HS-27A (cell line): Measurements from ENCODE around the gene COL4A1.
"Not testable (repeated sequence)": the region's sequence is repeated elsewhere in the genome, so short reads cannot be mapped to it uniquely, and the experiment has no call there.

Experiments
- DNase-seq: peaks from one replicate; pipeline ENCODE4 v3.0.0-alpha.2; 2012; ENCODE audit warnings: low read depth, missing footprints

Gene COL4A1

DNA sequence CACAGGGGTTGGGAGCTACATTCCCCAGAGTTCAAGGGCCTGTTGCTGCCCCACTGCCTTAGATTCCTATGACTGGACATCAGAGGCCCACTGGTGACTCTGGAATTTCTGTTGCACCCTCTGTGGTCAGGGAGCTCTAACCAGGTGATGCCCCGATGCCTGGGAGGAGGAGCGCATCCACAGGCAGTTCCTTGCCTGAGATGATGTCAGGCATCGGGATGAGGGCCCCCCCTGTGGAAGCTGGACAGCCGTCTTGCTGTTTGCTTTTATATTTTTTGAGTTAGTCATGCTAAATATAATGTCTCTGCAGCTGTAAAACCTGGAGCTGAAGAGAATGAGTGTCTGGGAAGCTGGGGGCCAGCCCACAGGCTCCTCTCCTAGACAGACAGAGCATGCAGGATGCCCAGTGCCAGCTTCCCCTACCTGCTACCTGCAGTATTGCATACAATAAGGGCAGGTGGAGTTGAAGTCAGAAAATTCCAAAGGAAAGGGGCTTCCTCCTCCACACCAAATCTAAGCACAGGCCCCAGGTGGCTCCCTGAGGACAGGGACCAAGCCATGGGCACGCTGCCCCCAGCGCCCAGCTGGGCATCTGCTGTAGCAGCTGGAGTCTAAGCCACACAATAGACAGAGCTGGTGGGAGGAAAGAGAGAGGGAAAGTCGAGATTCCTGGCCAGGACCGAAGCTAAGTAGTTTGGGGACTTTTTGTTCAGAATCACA is 16.4 kb upstream of the COL4A1 start:
- no peak for DNase-seq

DNA sequence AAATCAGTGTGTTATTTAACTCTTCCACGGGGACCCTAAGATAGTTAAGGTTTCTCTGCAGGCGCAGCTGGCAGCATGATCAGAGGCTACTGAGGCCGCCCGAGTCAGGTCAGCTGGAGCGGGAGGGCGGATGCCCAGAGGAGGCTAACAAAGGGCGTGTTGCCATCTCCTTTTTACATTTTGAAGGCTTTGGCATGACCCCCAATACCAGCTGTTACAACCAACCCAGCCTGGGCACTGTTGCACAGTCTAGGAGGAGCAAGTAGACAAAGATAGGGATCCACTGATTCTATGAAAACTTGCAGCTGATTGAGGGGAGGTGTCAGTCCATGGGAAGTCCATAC is 15.8 kb upstream of the COL4A1 start:
- no peak for DNase-seq

DNA sequence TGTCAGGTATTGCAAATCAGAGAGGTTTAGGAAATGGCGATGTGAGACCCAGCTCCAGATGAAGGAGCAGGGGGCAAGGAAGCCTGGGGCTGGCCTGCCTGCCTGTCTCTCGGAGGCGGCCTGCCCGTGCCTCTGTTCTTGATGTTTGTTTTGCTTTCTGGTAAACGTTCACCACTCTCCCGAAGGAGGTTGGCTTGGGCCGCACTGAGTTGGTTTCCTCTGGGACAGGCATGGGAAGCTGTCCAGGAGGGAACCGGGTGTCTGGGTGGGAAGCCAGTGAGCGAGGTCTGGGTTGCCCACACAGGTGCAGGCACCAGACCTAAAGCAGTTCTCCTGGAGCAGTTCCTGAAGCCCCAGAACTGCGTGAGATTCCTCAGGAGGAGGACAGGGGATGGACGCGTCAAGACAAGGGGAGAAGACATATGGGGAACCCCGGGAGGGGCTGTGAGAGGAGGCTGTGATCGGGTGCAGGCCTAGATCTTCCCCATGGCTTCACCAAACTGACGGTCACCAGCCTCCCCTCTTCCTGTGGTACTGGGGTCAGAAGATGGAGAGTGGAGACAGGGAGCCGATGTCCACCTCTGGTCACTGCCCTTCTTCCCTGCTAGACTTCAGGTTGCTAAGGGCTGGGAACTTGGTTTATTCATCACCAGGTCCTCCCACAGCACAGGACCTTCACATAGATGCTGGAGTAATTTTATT is 15.3 kb upstream of the COL4A1 start:
- no peak for DNase-seq

DNA sequence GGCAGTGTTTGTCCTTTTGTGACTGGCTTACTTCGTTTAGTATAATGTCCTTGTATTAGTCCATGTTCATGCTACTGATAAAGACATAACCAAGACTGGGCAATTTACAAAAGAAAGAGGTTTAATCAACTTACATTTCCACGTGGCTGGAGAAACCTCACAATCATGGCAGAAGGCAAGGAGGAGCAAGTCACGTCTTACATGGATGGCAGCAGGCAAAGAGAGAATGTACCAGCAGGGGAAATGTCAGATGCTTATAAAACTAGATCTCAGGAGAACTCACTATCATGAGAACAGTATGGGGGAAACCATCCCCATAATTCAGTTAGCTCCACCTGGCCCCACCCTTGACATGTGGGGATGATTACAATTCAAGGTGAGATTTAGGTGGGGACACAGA is 14.6 kb upstream of the COL4A1 start:
- DNase-seq: not testable (repeated sequence)

DNA sequence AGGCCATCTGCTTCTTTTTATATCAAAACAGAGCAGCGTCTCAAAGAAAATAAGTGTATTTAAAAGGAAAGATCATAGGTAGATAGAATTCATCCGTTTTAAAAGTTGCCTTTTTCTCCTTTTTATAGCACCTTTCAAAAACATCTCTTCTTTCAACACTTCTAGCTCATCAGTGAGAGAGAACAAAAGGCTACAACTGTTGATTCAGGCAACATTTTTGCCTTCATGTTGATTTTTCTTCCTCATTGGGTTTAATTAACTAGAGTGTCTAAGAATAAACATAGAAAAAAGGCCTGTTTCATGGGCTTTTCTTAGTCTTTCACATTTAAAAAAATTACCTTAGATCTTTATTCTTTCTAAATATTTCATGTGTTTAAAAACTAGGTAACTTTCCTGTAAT is 13.7 kb upstream of the COL4A1 start:
- DNase-seq: no peak

DNA sequence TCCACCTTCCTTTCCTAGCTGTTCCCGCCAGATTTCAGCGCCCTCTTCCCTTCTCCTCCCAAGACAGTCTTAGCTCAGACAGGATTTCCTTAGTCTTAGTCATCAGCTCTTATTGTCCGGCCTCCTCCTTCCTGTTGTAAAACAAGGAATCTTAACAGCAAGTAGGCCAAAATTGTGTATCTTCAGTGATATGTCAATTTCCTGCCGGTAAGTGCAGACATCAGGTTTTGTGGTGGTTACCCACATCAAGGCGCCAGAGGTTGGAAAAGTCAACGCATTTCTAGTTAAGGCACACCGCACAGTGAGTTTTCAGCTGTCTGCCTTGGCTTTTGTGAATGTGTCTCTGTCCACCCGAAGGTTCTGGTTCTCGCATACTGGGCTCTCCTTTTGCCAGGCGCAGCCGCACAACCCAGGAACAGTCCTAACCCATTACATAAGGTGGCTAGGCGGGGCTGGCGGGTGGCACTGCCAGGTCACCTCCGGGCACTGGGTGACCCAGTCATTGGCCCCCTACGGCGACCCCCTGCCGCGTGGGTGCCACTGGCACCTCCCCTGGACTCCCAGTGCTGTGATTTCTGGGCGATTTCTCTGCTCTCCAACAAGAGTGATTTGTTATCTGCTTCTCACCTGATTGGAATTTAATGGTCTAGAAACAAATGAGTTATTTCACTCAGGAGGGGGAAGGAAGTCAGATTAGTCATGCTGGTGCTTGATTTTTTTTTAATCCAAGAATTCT is 13.0 kb upstream of the COL4A1 start:
- DNase-seq: no peak

DNA sequence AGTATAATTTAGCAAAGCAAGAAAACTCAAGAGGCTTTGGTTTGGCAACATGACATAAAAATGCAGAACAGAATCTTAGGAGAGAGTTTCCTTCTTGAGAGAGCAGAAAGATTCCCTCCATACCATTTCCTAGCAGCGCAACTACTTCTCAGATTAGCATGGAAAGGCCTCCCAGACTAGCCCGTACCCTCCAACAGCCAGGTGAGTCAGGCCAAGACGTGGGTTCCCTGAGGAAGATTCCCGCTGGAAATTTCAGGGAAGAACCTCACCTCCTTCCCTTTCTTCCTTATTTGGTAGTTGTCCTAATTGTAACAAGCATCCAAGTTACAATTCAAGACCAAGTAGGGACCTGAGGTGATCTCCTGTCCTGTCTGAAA is 12.4 kb upstream of the COL4A1 start:
- DNase-seq: no peak

DNA sequence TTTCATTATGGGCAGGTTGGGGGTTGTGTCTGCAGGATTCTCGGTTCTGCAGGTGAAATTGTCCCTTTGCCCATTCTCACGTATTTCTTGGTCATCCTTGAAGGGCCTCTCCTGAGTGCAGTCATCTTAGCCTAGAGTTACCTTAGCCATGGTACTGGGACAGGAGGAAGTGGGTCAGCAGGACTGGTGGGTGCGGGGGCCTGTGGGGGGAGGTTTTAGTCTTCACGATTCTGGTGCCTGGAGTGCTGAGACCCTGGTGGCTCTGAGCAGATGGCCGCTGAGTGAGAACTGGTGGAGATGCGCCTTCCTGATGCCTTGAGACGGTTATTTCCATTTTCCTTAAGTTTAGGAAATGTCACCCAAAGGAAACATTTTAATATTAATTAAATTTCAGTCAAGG is 12.0 kb upstream of the COL4A1 start:
- no peak for DNase-seq

DNA sequence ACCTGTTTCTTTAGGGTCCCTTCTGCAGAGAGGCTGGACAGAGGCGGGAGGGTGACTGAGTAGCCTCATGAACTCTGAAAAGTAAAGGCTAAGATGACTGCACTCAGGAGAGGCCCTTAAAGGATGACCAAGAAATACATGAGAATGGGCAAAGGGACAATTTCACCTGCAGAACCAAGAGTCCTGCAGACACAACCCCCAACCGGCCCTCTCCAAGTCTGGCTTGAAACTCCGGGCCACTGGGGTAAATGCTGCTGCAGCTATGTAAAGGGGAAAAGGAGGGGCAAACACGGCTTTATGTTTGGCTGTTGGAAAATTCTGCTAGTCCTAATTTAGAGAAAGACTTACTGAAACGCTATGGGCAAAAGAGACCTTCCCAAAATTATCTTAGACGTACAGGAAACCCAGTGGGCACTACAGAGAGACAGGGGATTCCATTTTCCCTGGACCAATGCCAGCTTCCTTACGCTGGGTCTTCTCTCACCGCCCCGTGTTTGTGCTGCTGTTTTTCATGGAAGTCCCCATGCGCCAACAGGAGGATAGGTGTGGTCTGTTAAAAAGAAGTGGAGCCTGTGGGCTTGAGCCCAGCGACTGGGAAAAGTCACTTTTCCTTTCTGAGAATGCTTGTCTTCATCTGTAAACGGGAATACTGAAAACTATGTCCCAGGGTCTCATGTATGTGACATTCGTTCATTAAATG is 10.7 kb upstream of the COL4A1 start:
- DNase-seq: no peak

DNA sequence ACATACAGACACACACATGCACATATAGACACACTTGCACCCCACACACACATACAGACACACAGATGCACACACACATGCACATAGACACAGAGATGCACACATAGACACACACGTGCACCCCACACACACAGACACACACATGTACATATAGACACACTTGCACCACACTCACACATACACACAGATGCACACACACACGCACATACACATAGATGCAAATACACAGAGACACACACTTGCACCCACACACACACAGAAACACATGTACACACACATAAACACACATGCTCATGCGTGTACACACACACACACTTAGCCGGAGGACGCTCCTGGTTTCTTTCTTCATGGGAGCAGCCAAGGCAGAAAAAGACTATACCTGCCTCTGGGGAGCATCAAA is 10.1 kb upstream of the COL4A1 start:
- DNase-seq: no peak

DNA sequence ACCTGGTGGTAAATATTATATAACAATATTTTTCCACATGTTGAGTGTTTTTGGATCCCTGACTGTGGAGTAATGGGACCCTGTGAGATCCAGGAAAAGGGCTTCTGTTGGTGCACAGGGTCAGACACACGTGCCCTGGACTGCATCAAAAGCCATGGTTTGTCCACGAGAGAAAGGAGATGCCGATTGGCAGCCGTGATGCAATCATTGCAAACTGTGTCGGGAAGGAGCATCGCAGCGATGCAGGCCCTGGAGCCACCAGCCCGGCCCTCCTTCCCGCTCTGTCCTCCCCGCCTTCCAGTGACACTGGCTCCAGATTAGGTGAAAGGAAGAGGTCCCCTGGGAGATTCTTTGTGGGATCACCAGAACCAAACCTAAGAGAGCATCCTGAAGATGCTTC is 9.2 kb upstream of the COL4A1 start:
- no peak for DNase-seq

DNA sequence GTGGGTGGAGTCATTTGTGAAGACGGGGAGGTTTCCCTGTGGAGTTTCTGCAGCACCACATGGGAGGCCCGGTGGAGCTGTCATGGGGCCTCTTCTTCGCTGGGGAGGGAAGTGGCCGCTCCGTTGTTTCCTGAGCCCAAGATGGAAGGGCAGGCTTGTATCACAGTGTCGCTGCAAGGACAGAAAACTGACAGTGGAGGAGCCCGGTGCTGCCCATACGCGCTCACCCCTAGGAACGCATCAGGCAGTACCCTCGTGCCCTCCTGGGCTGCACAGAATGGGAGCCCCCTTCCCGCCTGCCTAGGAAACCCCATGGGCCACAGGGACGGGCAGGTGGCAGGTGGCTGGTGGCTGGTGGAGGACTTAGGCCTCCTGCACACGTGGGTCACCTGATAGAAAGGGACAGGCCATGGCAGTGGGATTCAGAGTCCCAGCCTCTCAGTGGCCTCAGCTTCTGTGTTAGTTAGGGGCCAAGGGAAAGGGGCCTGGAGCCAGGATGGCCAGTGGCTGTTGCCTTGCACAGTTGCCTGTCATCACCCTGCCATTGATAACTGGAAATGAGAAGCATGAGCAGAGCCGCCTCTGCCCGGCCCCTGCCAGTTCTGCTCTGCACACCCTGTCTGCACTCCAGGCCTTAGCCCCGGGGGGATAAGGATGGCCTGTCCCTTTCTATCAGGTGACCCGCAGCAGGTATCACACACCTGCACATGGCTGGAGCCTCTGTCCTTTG is 7.7 kb upstream of the COL4A1 start:
- DNase-seq: no peak

DNA sequence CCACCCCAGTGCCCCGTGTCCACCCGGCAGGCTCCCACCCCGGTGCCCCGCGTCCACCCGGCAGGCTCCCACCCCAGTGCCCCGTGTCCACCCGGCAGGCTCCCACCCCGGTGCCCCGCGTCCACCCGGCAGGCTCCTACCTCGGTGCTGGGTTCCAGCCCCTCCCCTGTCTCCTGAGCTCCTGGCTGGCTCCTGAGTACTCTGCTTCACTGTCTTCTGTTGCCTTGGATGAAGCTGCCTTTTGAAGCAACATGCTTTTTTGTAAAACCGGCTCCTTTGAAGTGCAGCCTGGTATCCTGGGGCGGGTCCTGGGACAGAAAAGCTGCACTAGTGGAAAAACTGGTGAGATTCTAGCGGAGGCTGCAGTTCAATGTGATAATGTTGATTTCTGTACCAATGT is 6.8 kb upstream of the COL4A1 start:
- not testable (repeated sequence) for DNase-seq

DNA sequence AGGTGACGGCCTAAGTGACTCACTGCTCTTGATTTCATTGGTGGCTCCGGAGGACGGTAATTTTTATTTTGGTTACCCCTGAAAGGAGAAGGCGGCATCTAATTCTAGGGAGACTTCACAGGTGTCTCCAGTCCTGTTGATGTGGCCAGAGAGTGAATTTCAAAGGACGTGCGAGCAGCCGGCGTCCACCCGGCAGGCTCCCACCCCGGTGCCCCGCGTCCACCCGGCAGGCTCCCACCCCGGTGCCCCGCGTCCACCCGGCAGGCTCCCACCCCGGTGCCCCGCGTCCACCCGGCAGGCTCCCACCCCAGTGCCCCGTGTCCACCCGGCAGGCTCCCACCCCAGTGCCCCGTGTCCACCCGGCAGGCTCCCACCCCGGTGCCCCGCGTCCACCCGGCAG is 6.3 kb upstream of the COL4A1 start:
- not testable (repeated sequence) for DNase-seq

DNA sequence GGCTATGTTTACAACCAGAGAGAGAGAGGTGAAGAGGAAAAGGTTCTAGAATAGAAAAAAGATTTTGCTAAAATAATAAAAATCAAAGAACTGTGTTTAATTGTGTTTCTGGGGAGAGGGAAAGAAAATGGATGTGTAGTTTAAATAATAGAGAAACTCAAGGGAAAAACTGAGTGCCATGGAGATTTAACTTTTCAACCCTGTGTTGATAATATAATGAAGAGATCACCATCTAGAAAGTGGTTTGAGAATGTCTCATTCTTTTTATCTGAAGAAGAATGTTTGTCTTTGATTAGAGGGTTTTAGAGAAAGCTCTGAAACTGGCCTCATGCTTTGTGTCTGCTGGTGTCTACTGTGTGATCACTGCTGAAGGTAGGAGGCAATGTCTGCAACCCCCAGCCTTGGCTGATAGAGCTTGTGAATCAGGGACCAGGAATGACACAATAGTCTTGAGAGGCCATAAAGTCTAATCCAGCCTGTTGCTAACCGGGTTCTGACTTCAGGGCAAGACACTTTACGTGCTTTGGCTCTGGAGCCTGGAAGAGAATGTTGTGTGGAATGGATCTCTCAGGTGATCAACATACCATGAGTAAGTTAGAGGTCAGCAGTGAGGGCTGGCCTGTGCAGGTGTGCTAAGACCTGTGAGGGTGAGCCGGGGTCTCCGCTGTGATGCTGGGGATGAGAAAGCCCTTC is 5.5 kb upstream of the COL4A1 start:
- DNase-seq: no peak

DNA sequence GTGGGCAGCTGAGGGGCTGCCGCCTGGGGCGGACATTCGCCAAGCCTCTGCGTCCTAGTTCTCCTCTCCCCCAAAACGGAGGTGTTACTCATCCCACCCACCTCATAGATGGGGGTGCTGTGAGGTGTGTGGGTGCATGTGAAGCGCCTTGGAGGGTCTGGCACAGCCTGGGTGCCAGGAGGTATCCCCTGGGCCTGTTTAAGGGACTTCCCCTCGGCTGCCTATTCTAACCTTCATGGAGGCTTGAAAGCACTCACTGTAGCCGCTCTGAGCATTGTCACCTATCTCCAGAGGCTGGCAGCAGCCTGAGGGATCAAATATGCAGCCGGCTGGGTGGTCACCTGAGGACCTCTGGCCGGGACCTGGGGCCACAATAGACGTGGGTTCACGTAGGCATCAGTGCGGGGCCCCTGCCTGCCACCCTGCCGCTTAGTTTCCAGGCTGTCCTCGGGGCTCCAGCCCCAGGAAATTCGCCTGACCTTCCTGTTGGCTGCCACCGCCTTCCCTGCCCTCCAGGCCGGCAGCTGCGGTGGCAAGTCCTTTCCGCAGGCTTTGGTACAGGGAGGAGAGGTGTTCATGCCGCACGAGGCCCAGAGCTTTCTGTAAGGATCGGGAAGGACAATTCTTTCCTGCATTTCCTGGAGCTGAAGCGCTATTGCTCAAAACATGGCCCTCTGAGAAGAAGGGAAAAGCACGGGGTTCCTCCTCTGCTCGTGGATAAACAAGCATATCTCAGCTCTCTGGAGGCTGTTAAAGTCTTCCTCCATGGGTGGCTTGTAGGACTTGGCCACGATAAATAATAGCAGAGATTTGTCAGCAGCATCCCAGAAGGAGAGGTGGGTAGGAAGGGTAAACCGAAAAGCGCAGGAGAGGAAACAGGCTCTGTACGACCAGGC is 4.7 kb upstream of the COL4A1 start:
- no peak for DNase-seq

DNA sequence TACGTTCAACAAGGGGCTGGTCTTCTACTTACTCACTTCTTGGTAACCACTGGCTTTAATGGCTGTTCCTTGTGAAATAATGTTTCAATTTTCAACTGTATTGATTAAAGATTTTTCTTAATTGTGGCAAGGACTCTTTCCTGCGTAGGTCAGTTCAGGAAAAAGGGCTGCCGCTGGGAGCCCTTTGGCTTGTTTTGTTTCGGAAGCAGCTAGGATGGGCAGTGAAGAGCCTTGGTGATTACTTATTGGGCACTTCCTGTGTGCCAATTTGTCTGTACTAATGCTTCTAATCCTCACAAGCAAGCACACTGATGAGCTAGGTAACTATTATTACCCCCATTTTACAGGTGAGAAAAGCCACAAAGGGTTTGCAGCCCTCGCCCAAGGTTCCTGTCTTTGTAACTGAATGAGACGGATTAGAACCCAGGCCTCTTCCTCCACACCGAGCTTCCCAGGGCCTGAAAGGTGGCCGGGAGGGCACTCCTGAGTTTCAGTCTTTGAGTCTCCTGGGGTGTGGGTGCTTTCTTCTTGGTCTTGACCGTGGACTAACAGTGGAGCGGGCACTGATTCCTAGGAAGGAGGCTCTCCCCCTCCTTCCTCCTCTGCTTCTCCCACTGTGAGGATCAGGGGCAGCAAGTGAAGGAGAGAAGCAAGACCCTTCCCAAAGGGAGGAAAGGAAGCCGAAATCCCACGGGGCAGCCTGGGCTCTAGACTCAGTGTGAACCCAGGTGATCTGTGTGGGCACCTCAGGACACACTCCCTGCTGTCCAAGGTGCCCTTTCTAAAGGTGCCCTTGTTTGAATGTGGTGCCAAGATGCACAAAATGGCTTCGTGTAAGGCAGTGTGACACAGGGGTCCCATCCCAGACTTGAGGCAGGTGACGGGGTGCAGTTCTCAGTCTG is 3.8 kb upstream of the COL4A1 start:
- DNase-seq: no peak

DNA sequence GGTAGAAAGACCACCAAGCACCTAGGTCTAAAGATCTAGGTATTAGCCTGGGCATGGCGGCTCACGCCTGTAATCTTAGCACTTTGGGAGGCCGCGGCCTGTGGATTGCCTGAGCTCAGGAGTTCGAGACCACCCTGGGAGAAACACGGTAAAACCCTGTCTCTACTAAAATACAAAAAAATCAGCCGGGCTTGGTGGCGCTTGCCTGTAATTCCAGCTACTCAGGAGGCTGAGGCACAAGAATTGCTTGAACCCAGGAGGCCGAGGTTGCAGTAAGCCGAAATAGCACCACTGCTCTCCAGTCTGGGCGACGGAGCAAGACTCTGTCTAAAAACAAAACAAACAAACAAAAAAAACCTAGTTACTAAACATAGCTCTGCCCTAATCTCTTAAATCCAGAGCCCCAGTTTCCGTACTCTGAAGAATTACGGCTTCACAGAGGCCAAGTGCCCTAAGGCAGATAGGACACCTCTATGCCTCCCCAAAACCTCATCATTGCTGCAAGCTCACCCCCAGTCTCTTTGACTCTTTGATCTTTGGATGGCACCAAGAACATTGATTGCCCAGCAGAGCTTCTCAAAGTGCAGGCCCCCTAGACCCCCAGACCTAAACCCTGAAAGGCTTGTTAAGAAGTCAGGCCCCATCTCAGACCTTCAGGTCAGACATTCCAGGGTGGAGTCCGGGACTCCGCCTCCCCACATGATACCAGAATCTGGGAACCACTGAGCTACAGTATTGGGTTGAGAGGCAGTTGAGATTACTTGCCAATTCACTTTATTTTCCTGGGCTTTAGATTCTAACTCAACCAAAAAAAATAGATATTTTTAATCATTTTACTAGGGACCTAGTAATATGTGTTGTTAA is 2.9 kb upstream of the COL4A1 start:
- no peak for DNase-seq
